Measurements from ENCODE around the gene HOXD8.
A peak's percentile ranks its signal among the peaks of the same experiment; 100 is the strongest.

The HOXD8 gene

GRCh38 chr2:176103742-176104315 lies 25.7 kb upstream of the HOXD8 start:
- no peak for DNase-seq

- DNase-seq: peak; percentile 67
These were observed 25.0 kb upstream of the HOXD8 start for GRCh38 chr2:176104316-176105077.

GRCh38 chr2:176105078-176105729 lies 24.3 kb upstream of the HOXD8 start:
- DNase-seq: no peak

- no peak for DNase-seq
These were observed 23.6 kb upstream of the HOXD8 start for GRCh38 chr2:176105730-176106580.

- peak; percentile 81 for DNase-seq
These were observed 22.6 kb upstream of the HOXD8 start, which contains the start of gene HOXD11 for GRCh38 chr2:176106581-176107539. Gene HOXD11 (plus strand): TSS chr2:176107280. CDS start chr2:176107356, 76 bp downstream.

GRCh38 chr2:176107731-176108181 lies 21.7 kb upstream of the HOXD8 start:
- no peak for DNase-seq

- no peak for DNase-seq
These were observed 20.2 kb upstream of the HOXD8 start for GRCh38 chr2:176109192-176109901.

- DNase-seq: no peak
These were observed 19.6 kb upstream of the HOXD8 start for GRCh38 chr2:176109946-176110345.

GRCh38 chr2:176110415-176111308 lies 18.8 kb upstream of the HOXD8 start:
- DNase-seq: no peak

GRCh38 chr2:176111309-176111663 lies 18.2 kb upstream of the HOXD8 start:
- peak; percentile 88 for DNase-seq

GRCh38 chr2:176111846-176112374 lies 17.6 kb upstream of the HOXD8 start:
- DNase-seq: no peak

- no peak for DNase-seq
These were observed 16.9 kb upstream of the HOXD8 start for GRCh38 chr2:176112375-176113302.

- no peak for DNase-seq
These were observed 15.2 kb upstream of the HOXD8 start for GRCh38 chr2:176114120-176114929.

GRCh38 chr2:176114930-176115625 lies 14.4 kb upstream of the HOXD8 start:
- DNase-seq: no peak

- peak; percentile 72 for DNase-seq
These were observed 13.4 kb upstream of the HOXD8 start, which contains the start of gene HOXD10 for GRCh38 chr2:176115883-176116813. Gene HOXD10 (plus strand): TSS chr2:176116778. CDS start chr2:176116834, 56 bp downstream.
